LoVo (cell line): Measurements from ENCODE around the gene ATAD3B.
"Not testable (repeated sequence)": the region's sequence is repeated elsewhere in the genome, so short reads cannot be mapped to it uniquely, and the experiment has no call there.

Source experiments
- DNase-seq: peaks from one replicate; pipeline ENCODE4 v3.0.0-alpha.2; 2016; ENCODE audit warnings: low spot score

Gene ATAD3B

GRCh38 chr1:1511533-1512285 lies 40.1 kb downstream of the ATAD3B start, which contains the start of gene ATAD3A:
ATAD3A (plus strand) TSS chr1:1512162; CDS start chr1:1512269, 107 bp downstream.
- DNase-seq = peak; percentile 96

GRCh38 chr1:1512425-1512824 lies 40.9 kb downstream of the ATAD3B start:
- DNase-seq = not testable (repeated sequence)

GRCh38 chr1:1513675-1514074 lies 42.1 kb downstream of the ATAD3B start:
- DNase-seq = not testable (repeated sequence)

- DNase-seq = not testable (repeated sequence)
Measured at GRCh38 chr1:1514376-1514775, 42.8 kb downstream of the ATAD3B start.

- not testable (repeated sequence) for DNase-seq
Measured at GRCh38 chr1:1516923-1517322, 45.4 kb downstream of the ATAD3B start.

- no peak for DNase-seq
Measured at GRCh38 chr1:1517973-1518620, 46.5 kb downstream of the ATAD3B start.

GRCh38 chr1:1518621-1519007 lies 47.0 kb downstream of the ATAD3B start:
- DNase-seq = not testable (repeated sequence)

- not testable (repeated sequence) for DNase-seq
Measured at GRCh38 chr1:1519805-1520505, 48.4 kb downstream of the ATAD3B start.

GRCh38 chr1:1521331-1521730 lies 49.8 kb downstream of the ATAD3B start:
- no peak for DNase-seq

GRCh38 chr1:1522536-1522935 lies 51.0 kb downstream of the ATAD3B start:
- DNase-seq = not testable (repeated sequence)

GRCh38 chr1:1523226-1523625 lies 51.7 kb downstream of the ATAD3B start:
- not testable (repeated sequence) for DNase-seq

- DNase-seq = not testable (repeated sequence)
Measured at GRCh38 chr1:1523651-1524050, 52.1 kb downstream of the ATAD3B start.

GRCh38 chr1:1524750-1525383 lies 53.3 kb downstream of the ATAD3B start:
- DNase-seq = not testable (repeated sequence)

- not testable (repeated sequence) for DNase-seq
Measured at GRCh38 chr1:1526476-1526875, 54.9 kb downstream of the ATAD3B start.

- no peak for DNase-seq
Measured at GRCh38 chr1:1527092-1527816, 55.7 kb downstream of the ATAD3B start.

- DNase-seq = no peak
Measured at GRCh38 chr1:1528301-1529267, 57.0 kb downstream of the ATAD3B start.

- no peak for DNase-seq
Measured at GRCh38 chr1:1529321-1529720, 57.8 kb downstream of the ATAD3B start.

GRCh38 chr1:1529936-1530335 lies 58.4 kb downstream of the ATAD3B start:
- DNase-seq = no peak

GRCh38 chr1:1531947-1532346 lies 60.4 kb downstream of the ATAD3B start:
- no peak for DNase-seq

- DNase-seq = not testable (repeated sequence)
Measured at GRCh38 chr1:1533176-1533893, 61.8 kb downstream of the ATAD3B start.
